ENCODE data around the gene RNF11. TPM values are rescaled to one million over a fixed set of nuclear protein-coding genes. Genes with fewer than 3 reads are reported as not detected.

The RNF11 gene
- total and polyA plus RNA-seq, 4 donors = 24.1 to 102 (median 48.7) TPM

- 65% methylated on average over 3 of the region's 3 CpGs for WGBS
- no peak overlapping the region for H3K9ac ChIP-seq (ENCODE audit: low read depth in 1 of 2, low read length in 2 of 2)
Observed at GRCh38 chr1:51210055-51210454, 26.0 kb upstream of the RNF11 start.

GRCh38 chr1:51210676-51211075 lies 25.4 kb upstream of the RNF11 start:
- no peak for DNase-seq (ENCODE audit: low spot score)
- no peaks in the 10 kb centered on the region for H3K27me3 ChIP-seq (ENCODE audit: control insufficient read depth in 4 of 4, insufficient read depth in 4 of 4, low read length in 3 of 4)
- no peak overlapping the region for H3K27ac ChIP-seq (ENCODE audit: low read depth in 1 of 2, low read length in 2 of 2)
- H3K36me3 ChIP-seq (ENCODE audit: control insufficient read depth in 4 of 4, insufficient read depth in 3 of 4, low read depth in 1 of 4, low read length in 3 of 4) = no peaks in the 10 kb centered on the region
- H3K4me3 ChIP-seq (ENCODE audit: low read depth in 1 of 3, low read length in 3 of 3) = no peak overlapping the region
- H3K4me1 ChIP-seq (ENCODE audit: control insufficient read depth in 4 of 4, insufficient read depth in 4 of 4, low read length in 3 of 4) = peaks cover 0 to 14% (median 2%) of the 10 kb centered on the region in 4 donors
- TF ChIP-seq JUND (IDR thresholded peaks at IDR 0.05) (no peak), HNF4A (conservative IDR thresholded peaks at IDR 0.05) (peak; percentile 67 to 70)
- H3K9ac ChIP-seq (ENCODE audit: low read depth in 1 of 2, low read length in 2 of 2) = no peak overlapping the region
- no peaks in the 10 kb centered on the region for H3K9me3 ChIP-seq (ENCODE audit: control insufficient read depth in 4 of 4, low read length in 3 of 4)
- whole genome bisulfite sequencing = 75% methylated on average over 3 of the region's 3 CpGs

More at GRCh38 chr1:51210055-51210454, 26.0 kb upstream of the RNF11 start:
- peaks cover 0 to 8% (median 0%) of the 10 kb centered on the region in 4 donors for H3K4me1 ChIP-seq (ENCODE audit: control insufficient read depth in 4 of 4, insufficient read depth in 4 of 4, low read length in 3 of 4)
- TF ChIP-seq YY1 (IDR thresholded peaks at IDR 0.05) (no peak), NR2F2 (IDR thresholded peaks at IDR 0.05) (peak; percentile 87)
- no peaks in the 10 kb centered on the region for H3K36me3 ChIP-seq (ENCODE audit: control insufficient read depth in 4 of 4, insufficient read depth in 3 of 4, low read depth in 1 of 4, low read length in 3 of 4)
- no peaks in the 10 kb centered on the region for H3K27me3 ChIP-seq (ENCODE audit: control insufficient read depth in 4 of 4, insufficient read depth in 4 of 4, low read length in 3 of 4)
- no peak overlapping the region for H3K4me3 ChIP-seq (ENCODE audit: low read depth in 1 of 3, low read length in 3 of 3)
- DNase-seq (ENCODE audit: low spot score) = no peak
- H3K9me3 ChIP-seq (ENCODE audit: control insufficient read depth in 4 of 4, low read length in 3 of 4) = no peaks in the 10 kb centered on the region
- no peak overlapping the region for H3K27ac ChIP-seq (ENCODE audit: low read depth in 1 of 2, low read length in 2 of 2)

- H3K9ac ChIP-seq (ENCODE audit: low read depth in 1 of 2, low read length in 2 of 2) = no peak overlapping the region
- no peak overlapping the region for H3K4me3 ChIP-seq (ENCODE audit: low read depth in 1 of 3, low read length in 3 of 3)
- WGBS = 50% methylated on average over 7 of the region's 7 CpGs
- no peaks in the 10 kb centered on the region for H3K36me3 ChIP-seq (ENCODE audit: control insufficient read depth in 4 of 4, insufficient read depth in 3 of 4, low read depth in 1 of 4, low read length in 3 of 4)
- TF ChIP-seq, protein P1, sequence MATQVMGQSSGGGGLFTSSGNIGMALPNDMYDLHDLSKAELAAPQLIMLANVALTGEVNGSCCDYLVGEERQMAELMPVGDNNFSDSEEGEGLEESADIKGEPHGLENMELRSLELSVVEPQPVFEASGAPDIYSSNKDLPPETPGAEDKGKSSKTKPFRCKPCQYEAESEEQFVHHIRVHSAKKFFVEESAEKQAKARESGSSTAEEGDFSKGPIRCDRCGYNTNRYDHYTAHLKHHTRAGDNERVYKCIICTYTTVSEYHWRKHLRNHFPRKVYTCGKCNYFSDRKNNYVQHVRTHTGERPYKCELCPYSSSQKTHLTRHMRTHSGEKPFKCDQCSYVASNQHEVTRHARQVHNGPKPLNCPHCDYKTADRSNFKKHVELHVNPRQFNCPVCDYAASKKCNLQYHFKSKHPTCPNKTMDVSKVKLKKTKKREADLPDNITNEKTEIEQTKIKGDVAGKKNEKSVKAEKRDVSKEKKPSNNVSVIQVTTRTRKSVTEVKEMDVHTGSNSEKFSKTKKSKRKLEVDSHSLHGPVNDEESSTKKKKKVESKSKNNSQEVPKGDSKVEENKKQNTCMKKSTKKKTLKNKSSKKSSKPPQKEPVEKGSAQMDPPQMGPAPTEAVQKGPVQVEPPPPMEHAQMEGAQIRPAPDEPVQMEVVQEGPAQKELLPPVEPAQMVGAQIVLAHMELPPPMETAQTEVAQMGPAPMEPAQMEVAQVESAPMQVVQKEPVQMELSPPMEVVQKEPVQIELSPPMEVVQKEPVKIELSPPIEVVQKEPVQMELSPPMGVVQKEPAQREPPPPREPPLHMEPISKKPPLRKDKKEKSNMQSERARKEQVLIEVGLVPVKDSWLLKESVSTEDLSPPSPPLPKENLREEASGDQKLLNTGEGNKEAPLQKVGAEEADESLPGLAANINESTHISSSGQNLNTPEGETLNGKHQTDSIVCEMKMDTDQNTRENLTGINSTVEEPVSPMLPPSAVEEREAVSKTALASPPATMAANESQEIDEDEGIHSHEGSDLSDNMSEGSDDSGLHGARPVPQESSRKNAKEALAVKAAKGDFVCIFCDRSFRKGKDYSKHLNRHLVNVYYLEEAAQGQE (IDR thresholded peaks at IDR 0.05) = no peak
- TF ChIP-seq GABPA (IDR thresholded peaks at IDR 0.05 in 1 of 2, conservative IDR thresholded peaks at IDR 0.05 in 1 of 2) (no peak), HNF4G (IDR thresholded peaks at IDR 0.05) (no peak), SP1 (IDR thresholded peaks at IDR 0.05) (no peak), FOXA2 (IDR thresholded peaks at IDR 0.05) (no peak)
- TF ChIP-seq, protein P2, sequence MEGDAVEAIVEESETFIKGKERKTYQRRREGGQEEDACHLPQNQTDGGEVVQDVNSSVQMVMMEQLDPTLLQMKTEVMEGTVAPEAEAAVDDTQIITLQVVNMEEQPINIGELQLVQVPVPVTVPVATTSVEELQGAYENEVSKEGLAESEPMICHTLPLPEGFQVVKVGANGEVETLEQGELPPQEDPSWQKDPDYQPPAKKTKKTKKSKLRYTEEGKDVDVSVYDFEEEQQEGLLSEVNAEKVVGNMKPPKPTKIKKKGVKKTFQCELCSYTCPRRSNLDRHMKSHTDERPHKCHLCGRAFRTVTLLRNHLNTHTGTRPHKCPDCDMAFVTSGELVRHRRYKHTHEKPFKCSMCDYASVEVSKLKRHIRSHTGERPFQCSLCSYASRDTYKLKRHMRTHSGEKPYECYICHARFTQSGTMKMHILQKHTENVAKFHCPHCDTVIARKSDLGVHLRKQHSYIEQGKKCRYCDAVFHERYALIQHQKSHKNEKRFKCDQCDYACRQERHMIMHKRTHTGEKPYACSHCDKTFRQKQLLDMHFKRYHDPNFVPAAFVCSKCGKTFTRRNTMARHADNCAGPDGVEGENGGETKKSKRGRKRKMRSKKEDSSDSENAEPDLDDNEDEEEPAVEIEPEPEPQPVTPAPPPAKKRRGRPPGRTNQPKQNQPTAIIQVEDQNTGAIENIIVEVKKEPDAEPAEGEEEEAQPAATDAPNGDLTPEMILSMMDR (IDR thresholded peaks at IDR 0.05; ENCODE audit: low read depth, low read length, missing input control) = no peak
- peaks cover 0 to 20% (median 5%) of the 10 kb centered on the region in 4 donors for H3K4me1 ChIP-seq (ENCODE audit: control insufficient read depth in 4 of 4, insufficient read depth in 4 of 4, low read length in 3 of 4)
- no peaks in the 10 kb centered on the region for H3K9me3 ChIP-seq (ENCODE audit: control insufficient read depth in 4 of 4, low read length in 3 of 4)
- DNase-seq (ENCODE audit: low spot score) = no peak
- H3K27me3 ChIP-seq (ENCODE audit: control insufficient read depth in 4 of 4, insufficient read depth in 4 of 4, low read length in 3 of 4) = no peaks in the 10 kb centered on the region
- H3K27ac ChIP-seq (ENCODE audit: low read depth in 1 of 2, low read length in 2 of 2) = peak overlapping the region in 1 of 2 donors; percentile 4
Observed at GRCh38 chr1:51214615-51215131, 21.4 kb upstream of the RNF11 start.
